ENCODE data around the gene PTK7.

GRCh38 chr6:43196337-43196736 lies 120.2 kb downstream of the PTK7 start:
- TF ChIP-seq CTCF (IDR thresholded peaks at IDR 0.05) (no peak), POLR2AphosphoS5 (IDR thresholded peaks at IDR 0.05) (no peak), POLR2A (IDR thresholded peaks at IDR 0.05) (no peak)
